Measurements from ENCODE around the gene KCNIP3. TPM values are rescaled to one million over a fixed set of nuclear protein-coding genes. Genes with fewer than 3 reads are reported as not detected.

The KCNIP3 gene
- total RNA-seq, 1 donor from 2014 or later = 7.3 TPM

DNA sequence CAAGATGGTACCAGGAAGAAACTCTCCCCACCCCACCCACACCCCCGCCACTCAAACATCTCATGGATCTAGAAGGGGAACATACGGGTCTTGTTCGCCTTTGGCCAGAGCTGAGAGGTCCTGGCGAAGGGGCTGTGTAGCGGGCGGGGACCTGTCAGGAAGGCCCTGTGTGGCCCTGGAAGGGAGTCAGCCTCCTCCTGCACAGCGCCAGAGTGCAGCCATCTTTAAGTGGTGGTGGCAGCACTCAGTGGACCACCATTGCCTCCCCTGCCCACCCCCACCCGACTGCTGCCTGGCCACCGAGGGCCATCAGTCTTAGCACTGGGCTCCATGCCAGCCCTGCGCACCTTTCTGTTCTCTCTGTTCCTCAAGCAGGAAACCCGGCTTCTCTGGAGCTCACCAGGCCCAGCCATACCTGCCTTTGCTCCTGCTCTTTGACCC is 93.8 kb downstream of the KCNIP3 start:
- Mint-ChIP-seq H3K27me3 (ENCODE audit: unreplicated experiment) (peaks cover 6% of the 10 kb centered on the region), H3K4me3 (ENCODE audit: unreplicated experiment) (no peak overlapping the region), H3K9me3 (ENCODE audit: unreplicated experiment) (peaks cover 4% of the 10 kb centered on the region), H3K27ac (ENCODE audit: unreplicated experiment) (no peak overlapping the region), H3K4me1 (ENCODE audit: low read depth, unreplicated experiment) (no peaks in the 10 kb centered on the region), H3K36me3 (ENCODE audit: unreplicated experiment) (no peaks in the 10 kb centered on the region)
- TF ChIP-seq, protein P1, sequence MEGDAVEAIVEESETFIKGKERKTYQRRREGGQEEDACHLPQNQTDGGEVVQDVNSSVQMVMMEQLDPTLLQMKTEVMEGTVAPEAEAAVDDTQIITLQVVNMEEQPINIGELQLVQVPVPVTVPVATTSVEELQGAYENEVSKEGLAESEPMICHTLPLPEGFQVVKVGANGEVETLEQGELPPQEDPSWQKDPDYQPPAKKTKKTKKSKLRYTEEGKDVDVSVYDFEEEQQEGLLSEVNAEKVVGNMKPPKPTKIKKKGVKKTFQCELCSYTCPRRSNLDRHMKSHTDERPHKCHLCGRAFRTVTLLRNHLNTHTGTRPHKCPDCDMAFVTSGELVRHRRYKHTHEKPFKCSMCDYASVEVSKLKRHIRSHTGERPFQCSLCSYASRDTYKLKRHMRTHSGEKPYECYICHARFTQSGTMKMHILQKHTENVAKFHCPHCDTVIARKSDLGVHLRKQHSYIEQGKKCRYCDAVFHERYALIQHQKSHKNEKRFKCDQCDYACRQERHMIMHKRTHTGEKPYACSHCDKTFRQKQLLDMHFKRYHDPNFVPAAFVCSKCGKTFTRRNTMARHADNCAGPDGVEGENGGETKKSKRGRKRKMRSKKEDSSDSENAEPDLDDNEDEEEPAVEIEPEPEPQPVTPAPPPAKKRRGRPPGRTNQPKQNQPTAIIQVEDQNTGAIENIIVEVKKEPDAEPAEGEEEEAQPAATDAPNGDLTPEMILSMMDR (IDR thresholded peaks at IDR 0.05; ENCODE audit: partially characterized antibody, unreplicated experiment) = no peak
- no peak for DNase-seq

DNA sequence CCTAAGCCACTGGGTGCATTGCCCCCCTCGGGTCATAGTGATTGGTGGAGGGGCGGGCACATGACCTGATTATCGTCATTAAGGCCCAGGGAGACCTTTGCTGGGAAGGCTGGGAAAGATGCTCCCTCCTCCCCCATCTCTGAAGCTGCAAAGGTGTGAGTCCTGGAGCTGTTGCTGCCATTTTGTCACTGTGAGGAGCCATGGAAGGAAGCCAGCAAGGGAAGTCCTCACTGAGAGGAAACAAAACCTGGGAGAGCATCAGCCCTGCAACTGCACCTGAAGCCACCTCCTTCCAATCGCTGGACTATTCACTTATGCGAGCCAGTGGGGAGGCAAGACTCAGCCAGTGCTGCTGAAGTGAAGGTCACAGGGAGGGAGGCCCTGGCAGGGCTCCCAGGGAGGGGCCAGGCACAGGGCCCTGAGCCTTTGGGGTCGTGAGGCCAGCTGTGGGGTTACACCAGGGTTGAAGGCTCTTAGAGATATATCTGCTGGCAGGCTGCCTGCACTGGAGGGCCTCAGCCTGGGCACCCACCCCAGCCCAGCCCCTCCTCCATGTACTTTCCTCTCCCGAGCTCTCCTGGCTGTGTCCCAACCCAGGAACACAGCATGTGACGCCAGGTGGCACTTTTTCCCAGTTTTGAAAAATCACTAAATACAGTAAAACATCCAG is 94.6 kb downstream of the KCNIP3 start:
- H3K27ac Mint-ChIP-seq (ENCODE audit: unreplicated experiment) = no peak overlapping the region
- H3K4me1 Mint-ChIP-seq (ENCODE audit: low read depth, unreplicated experiment) = no peaks in the 10 kb centered on the region
- no peaks in the 10 kb centered on the region for H3K36me3 Mint-ChIP-seq (ENCODE audit: unreplicated experiment)
- peaks cover 6% of the 10 kb centered on the region for H3K27me3 Mint-ChIP-seq (ENCODE audit: unreplicated experiment)
- peaks cover 4% of the 10 kb centered on the region for H3K9me3 Mint-ChIP-seq (ENCODE audit: unreplicated experiment)
- no peak overlapping the region for H3K4me3 Mint-ChIP-seq (ENCODE audit: unreplicated experiment)
- TF ChIP-seq, protein P1 (IDR thresholded peaks at IDR 0.05; ENCODE audit: partially characterized antibody, unreplicated experiment) = no peak
- DNase-seq = no peak

DNA sequence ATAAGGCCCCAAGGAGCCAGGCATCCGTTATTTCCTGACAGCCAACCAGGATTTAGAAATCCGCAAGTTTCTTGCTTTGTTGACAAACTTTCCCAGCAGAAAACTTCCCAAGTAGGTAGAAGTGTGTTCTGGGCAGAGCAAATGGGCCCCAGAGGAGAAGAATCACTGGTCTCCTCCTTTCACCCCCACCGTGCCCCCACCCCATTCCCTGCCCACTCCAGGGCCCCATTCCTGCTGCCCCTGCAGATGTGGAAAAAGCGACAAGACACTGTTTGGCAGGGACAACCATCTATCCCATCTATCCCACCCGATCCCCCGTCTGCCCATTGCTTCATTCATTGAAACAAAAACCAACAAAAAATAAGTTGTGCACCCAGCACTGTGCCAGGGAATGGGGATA is 95.2 kb downstream of the KCNIP3 start:
- Mint-ChIP-seq H3K9me3 (ENCODE audit: unreplicated experiment) (peaks cover 4% of the 10 kb centered on the region), H3K4me1 (ENCODE audit: low read depth, unreplicated experiment) (no peaks in the 10 kb centered on the region), H3K27ac (ENCODE audit: unreplicated experiment) (no peak overlapping the region), H3K27me3 (ENCODE audit: unreplicated experiment) (peaks cover 9% of the 10 kb centered on the region), H3K36me3 (ENCODE audit: unreplicated experiment) (no peaks in the 10 kb centered on the region), H3K4me3 (ENCODE audit: unreplicated experiment) (no peak overlapping the region)
- DNase-seq = no peak
- TF ChIP-seq, protein P1 (IDR thresholded peaks at IDR 0.05; ENCODE audit: partially characterized antibody, unreplicated experiment) = no peak

DNA sequence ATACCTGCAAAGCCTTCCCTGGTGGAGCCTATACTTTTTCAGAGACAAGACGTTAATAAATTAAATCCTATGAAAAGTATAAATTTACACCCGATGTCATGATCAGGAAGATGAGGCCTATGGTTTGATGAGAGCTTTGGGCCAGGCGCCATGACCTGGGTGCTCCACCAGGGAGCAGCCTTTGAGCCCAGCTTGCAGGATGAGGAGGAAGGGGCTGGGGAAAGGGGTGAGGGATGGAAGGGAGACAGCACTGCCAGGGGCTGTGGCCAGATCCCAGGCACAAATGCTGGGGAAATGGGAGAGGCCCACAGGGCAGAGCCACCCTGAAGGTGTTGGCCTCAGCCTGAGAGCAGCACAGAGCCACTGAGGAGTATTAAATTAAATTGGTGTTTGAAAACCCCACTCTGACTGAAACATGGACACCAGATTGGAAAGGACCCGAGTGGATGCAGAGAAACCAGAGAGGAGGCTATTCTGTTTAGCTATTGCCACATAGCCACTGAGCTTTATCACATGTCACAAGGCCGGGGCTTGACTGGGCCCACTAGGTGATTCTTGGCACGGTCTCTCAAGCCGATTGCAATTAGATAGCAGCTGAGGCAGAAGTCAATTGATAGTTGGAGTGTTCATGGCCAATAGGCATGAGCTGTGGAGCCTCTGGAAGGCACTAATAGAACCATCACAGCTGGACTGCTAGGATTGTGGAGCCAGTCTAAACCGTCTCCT is 95.7 kb downstream of the KCNIP3 start:
- Mint-ChIP-seq H3K4me3 (ENCODE audit: unreplicated experiment) (no peak overlapping the region), H3K27ac (ENCODE audit: unreplicated experiment) (no peak overlapping the region), H3K4me1 (ENCODE audit: low read depth, unreplicated experiment) (no peaks in the 10 kb centered on the region), H3K27me3 (ENCODE audit: unreplicated experiment) (peaks cover 7% of the 10 kb centered on the region), H3K9me3 (ENCODE audit: unreplicated experiment) (peaks cover 4% of the 10 kb centered on the region), H3K36me3 (ENCODE audit: unreplicated experiment) (no peaks in the 10 kb centered on the region)
- TF ChIP-seq, protein P1 (IDR thresholded peaks at IDR 0.05; ENCODE audit: partially characterized antibody, unreplicated experiment) = peak; percentile 39
- DNase-seq = no peak

DNA sequence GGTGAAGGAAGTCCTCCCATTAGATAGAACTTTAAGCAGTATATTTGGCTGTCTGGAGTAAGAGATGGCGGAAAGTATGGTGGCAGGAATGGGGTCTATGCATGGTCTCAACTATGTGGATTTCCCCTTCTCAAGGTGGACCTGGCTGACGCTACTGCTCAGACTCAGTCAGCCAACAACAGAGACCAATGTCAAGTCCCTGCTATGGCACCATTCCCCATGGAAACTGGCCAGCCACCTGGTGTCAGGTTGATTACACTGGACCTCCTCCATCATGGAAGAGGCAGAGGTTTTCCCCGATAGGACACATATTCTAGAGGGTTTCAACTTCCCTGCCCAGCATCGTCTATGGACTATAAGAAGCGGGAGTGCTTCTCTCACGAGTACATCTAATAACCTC is 96.8 kb downstream of the KCNIP3 start:
- Mint-ChIP-seq H3K36me3 (ENCODE audit: unreplicated experiment) (no peaks in the 10 kb centered on the region), H3K9me3 (ENCODE audit: unreplicated experiment) (peaks cover 4% of the 10 kb centered on the region), H3K27me3 (ENCODE audit: unreplicated experiment) (peaks cover 6% of the 10 kb centered on the region), H3K4me1 (ENCODE audit: low read depth, unreplicated experiment) (no peaks in the 10 kb centered on the region), H3K4me3 (ENCODE audit: unreplicated experiment) (no peak overlapping the region), H3K27ac (ENCODE audit: unreplicated experiment) (no peak overlapping the region)
- DNase-seq = no peak
- TF ChIP-seq, protein P1 (IDR thresholded peaks at IDR 0.05; ENCODE audit: partially characterized antibody, unreplicated experiment) = no peak
